CD14-positive monocyte (primary cell): ENCODE measurements around the gene DYRK1B. TPM values are rescaled to one million over a fixed set of nuclear protein-coding genes. Genes with fewer than 3 reads are reported as not detected.

ENCODE experiments used
- DNase-seq, 3 donors: peaks; one replicate each; pipeline ENCODE4 v3.0.0-alpha.2; 2011 to 2022
- H2AFZ ChIP-seq: 2 replicates; pipeline ENCODE4 v1.6.0; 2012; ENCODE audit warnings: mild to moderate bottlenecking, low read depth, low read length, inconsistent platforms; ENCODE audit not compliant: insufficient read depth, poor library complexity, severe bottlenecking
- H3K27ac ChIP-seq, 2 donors: 1 replicate in 1 of 2; 2 replicates in 1 of 2; pipeline ENCODE4 v1.5.1; 2012 to 2013; ENCODE audit warnings: low read length in 2 of 2, control low read depth in 1 of 2, inconsistent platforms in 1 of 2, low read depth in 1 of 2, mild to moderate bottlenecking in 1 of 2
- H3K27me3 ChIP-seq, 2 donors: one replicate each; pipeline versions ENCODE4 v1.6.0 to v1.6.1; 2011 to 2013; ENCODE audit warnings: low read length in 2 of 2; ENCODE audit not compliant: control insufficient read depth in 2 of 2, insufficient read depth in 2 of 2
- H3K36me3 ChIP-seq, 2 donors: replicated peaks in 1 of 2; 1 replicate in 1 of 2; 2 replicates in 1 of 2; pipeline versions ENCODE4 v1.5.1 to v1.6.1; 2012 to 2013; ENCODE audit warnings: low read length in 2 of 2, control low read depth in 1 of 2, inconsistent platforms in 1 of 2, mild to moderate bottlenecking in 1 of 2; ENCODE audit not compliant: insufficient read depth in 2 of 2, control insufficient read depth in 1 of 2
- H3K4me1 ChIP-seq, 2 donors: 1 replicate in 1 of 2; 2 replicates in 1 of 2; pipeline versions ENCODE4 v1.5.1 to v1.6.1; 2012 to 2013; ENCODE audit warnings: low read length in 2 of 2, control low read depth in 1 of 2, inconsistent platforms in 1 of 2, mild to moderate bottlenecking in 1 of 2, moderate library complexity in 1 of 2; ENCODE audit not compliant: insufficient read depth in 2 of 2, control insufficient read depth in 1 of 2
- H3K4me2 ChIP-seq: replicated peaks from 2 replicates; pipeline ENCODE3; 2012; ENCODE audit warnings: low read length, moderate library complexity, mild to moderate bottlenecking; ENCODE audit not compliant: poor library complexity, severe bottlenecking; ENCODE audit errors: extremely low read depth
- H3K4me3 ChIP-seq, 3 experiments: fragments of 200-600 bp in 1 of 3; sonication (generic) in 1 of 3; replicated peaks in 1 of 3; 1 replicate in 2 of 3; 2 replicates in 1 of 3; pipeline ENCODE4 v1.5.1; 2011 to 2013; ENCODE audit warnings: low read length in 3 of 3, mild to moderate bottlenecking in 3 of 3, control low read depth in 2 of 3, low read depth in 2 of 3, inconsistent platforms in 1 of 3, moderate library complexity in 1 of 3
- H3K79me2 ChIP-seq: 2 replicates; pipeline ENCODE4 v1.6.0; 2012; ENCODE audit warnings: mild to moderate bottlenecking, control low read depth, inconsistent platforms, low read length, moderate library complexity; ENCODE audit not compliant: insufficient read depth
- H3K9ac ChIP-seq: 2 replicates; pipeline ENCODE4 v1.6.0; 2017; ENCODE audit warnings: low read length, mild to moderate bottlenecking; ENCODE audit not compliant: insufficient read depth, poor library complexity, severe bottlenecking
- H3K9me3 ChIP-seq, 2 donors: replicated peaks in 1 of 2; 1 replicate in 1 of 2; 2 replicates in 1 of 2; pipeline versions ENCODE4 v1.5.1 to v1.6.1; 2012 to 2013; ENCODE audit warnings: low read length in 2 of 2, control low read depth in 1 of 2; ENCODE audit not compliant: control insufficient read depth in 1 of 2, insufficient read depth in 1 of 2
- H4K20me1 ChIP-seq: 2 replicates; pipeline ENCODE4 v1.6.0; 2012; ENCODE audit warnings: mild to moderate bottlenecking, low read length, control low read depth, moderate library complexity; ENCODE audit not compliant: insufficient read depth
- H3K27ac Mint-ChIP-seq, 7 donors: one replicate each; pipeline ENCODE4 v1.8.0; 2020; ENCODE audit warnings: mild to moderate bottlenecking in 7 of 7, mixed read lengths in 7 of 7, moderate library complexity in 6 of 7, inconsistent platforms in 2 of 7
- H3K27me3 Mint-ChIP-seq, 3 donors: one replicate each; pipeline ENCODE4 v1.8.0; 2021 to 2022; ENCODE audit warnings: low read depth in 3 of 3, mild to moderate bottlenecking in 3 of 3, mixed read lengths in 3 of 3, moderate library complexity in 3 of 3, inconsistent platforms in 1 of 3
- H3K36me3 Mint-ChIP-seq, 2 donors: one replicate each; pipeline ENCODE4 v1.8.0; 2020; ENCODE audit warnings: mixed read lengths in 2 of 2, inconsistent platforms in 1 of 2, mild to moderate bottlenecking in 1 of 2
- H3K4me1 Mint-ChIP-seq: one replicate; pipeline ENCODE4 v1.8.0; 2020; ENCODE audit warnings: mild to moderate bottlenecking, mixed read lengths
- H3K4me3 Mint-ChIP-seq, 2 donors: one replicate each; pipeline ENCODE4 v1.8.0; 2020; ENCODE audit warnings: mild to moderate bottlenecking in 2 of 2, mixed read lengths in 2 of 2, moderate library complexity in 1 of 2
- H3K9me3 Mint-ChIP-seq, 7 donors: one replicate each; pipeline ENCODE4 v1.8.0; 2020 to 2022; ENCODE audit warnings: mixed read lengths in 7 of 7, mild to moderate bottlenecking in 6 of 7, moderate library complexity in 6 of 7, inconsistent platforms in 2 of 7
- CTCF ChIP-seq: fragments of 200-600 bp; IDR thresholded peaks from one replicate; pipeline ENCODE4 v1.8.0; 2022; ENCODE audit warnings: antibody characterized with exemption, mild to moderate bottlenecking
- WGBS: methylation state at CpG from one replicate; pipeline ENCODE4 v1.1.5; 2013; ENCODE audit warnings: missing lambda C conversion rate; ENCODE audit not compliant: insufficient coverage; 5-methylcytosine and 5-hydroxymethylcytosine counted together
- intact Hi-C, 2 donors: fragments of 100-400 bp; cut with micrococcal nuclease; formaldehyde crosslinking; loops; one replicate each; pipeline versions ENCODE4 v1.15.0 to v1.15.1; 2023
- polyA plus RNA-seq, 3 donors: library from polyadenylated mRNA; depleted of rRNA in 1 of 3; unstranded in 2 of 3; stranded (reverse) in 1 of 3; fragments of 300-500 nt in 2 of 3; fragments of >200 nt in 1 of 3; fragmentation: Illumina TruSeq in 2 of 3; gene quantifications; 1 replicate in 2 of 3; 2 replicates in 1 of 3; pipeline ENCODE4 v1.2.3, GENCODE V29; 2012 to 2021

DYRK1B gene
- polyA plus RNA-seq, 3 donors, result 4.2 to 13.6 (median 6.5) TPM

DNA sequence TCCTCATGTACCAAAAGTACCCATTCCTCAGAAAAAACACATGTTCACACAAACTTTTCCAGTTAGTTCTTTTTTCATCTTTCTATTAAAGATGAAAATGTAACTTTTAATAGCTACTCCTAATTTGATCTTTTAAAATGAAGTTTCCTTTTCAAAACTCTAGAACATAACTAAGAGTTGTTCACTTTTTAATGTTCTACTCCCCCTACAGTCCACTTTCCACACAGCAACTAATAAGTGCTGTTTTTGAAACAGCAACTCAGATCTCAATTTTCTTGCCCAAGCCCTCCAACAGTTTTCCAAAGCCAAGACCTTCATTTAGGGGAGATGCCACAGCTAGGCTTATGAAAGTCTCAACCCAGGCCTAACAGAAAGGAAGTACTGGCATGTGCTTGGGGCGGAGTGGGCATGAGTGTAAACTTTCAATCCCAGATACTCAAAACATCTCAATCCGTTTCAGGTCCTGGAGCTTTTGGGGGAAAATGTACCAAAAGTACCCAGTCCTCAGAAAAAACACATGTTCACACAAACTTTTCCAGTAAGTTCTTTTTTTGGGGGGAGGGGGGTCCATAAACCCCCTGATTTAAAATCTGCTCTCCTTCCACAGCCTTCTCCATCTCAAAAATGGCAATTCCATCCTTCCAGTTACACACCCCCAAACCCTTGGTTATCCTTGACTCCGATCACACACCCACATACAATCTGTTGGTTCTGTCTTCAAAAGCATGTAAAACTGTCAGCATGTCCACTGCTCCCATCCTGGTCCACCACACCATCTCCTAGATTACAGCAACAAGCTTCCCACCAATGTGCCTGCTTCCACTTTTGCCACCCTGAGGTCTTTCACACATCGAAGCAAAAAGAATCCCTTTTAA lies 10.2 kb upstream of the DYRK1B start:
- H3K79me2 ChIP-seq, result peaks cover 60% of the 10 kb centered on the region
- Mint-ChIP-seq H3K27ac (peak overlapping the region in 2 of 7 donors; percentile 2 to 15), H3K4me3 (no peak overlapping the region), H3K4me1 (peaks cover 46% of the 10 kb centered on the region), H3K27me3 (no peaks in the 10 kb centered on the region), H3K9me3 (peaks cover 0 to 1% (median 0%) of the 10 kb centered on the region in 7 donors), H3K36me3 (peaks cover 11 to 12% of the 10 kb centered on the region in 2 donors)
- DNase-seq, result peak; percentile 29 to 55 (median 46)
- peak overlapping the region; percentile 89 for H3K4me2 ChIP-seq
- TF ChIP-seq CTCF, result peak; percentile 74
- peaks cover 12 to 16% of the 10 kb centered on the region in 2 donors for H3K36me3 ChIP-seq
- H3K4me1 ChIP-seq, result peaks cover 28 to 39% of the 10 kb centered on the region in 2 donors
- no peak overlapping the region for H2AFZ ChIP-seq
- no peaks in the 10 kb centered on the region for H3K27me3 ChIP-seq
- peaks cover 13% of the 10 kb centered on the region for H4K20me1 ChIP-seq
- H3K27ac ChIP-seq, result no peak overlapping the region
- 57% methylated on average over 2 of the region's 4 CpGs for WGBS
- intact Hi-C loops, result loop anchor here (1.0 to 5.0 kb wide), 2 partner anchors 51 to 52 kb away; no protein-coding TSS in a partner anchor
- H3K9ac ChIP-seq, result no peak overlapping the region
- no peak overlapping the region for H3K4me3 ChIP-seq
- no peaks in the 10 kb centered on the region for H3K9me3 ChIP-seq

GRCh38 chr19:39842693-39843435 lies 8.9 kb upstream of the DYRK1B start:
- intact Hi-C loops, result loop anchor here in 1 of 2 donors (5.0 kb wide), 1 partner anchor 51 kb away; no protein-coding TSS in a partner anchor
- Mint-ChIP-seq H3K27me3 (no peaks in the 10 kb centered on the region), H3K9me3 (peaks cover 0 to 1% (median 0%) of the 10 kb centered on the region in 7 donors), H3K27ac (peak overlapping the region in 4 of 7 donors; percentile 15 to 74 (median 27)), H3K4me3 (no peak overlapping the region), H3K36me3 (peaks cover 21 to 25% of the 10 kb centered on the region in 2 donors), H3K4me1 (peaks cover 46% of the 10 kb centered on the region)
- Histone ChIP-seq H3K27me3 (no peaks in the 10 kb centered on the region), H4K20me1 (peaks cover 13% of the 10 kb centered on the region), H3K9ac (no peak overlapping the region), H3K4me2 (no peak overlapping the region), H3K27ac (peak overlapping the region in 1 of 2 donors; percentile 44), H3K36me3 (peaks cover 25 to 28% of the 10 kb centered on the region in 2 donors), H3K9me3 (no peaks in the 10 kb centered on the region), H2AFZ (no peak overlapping the region), H3K4me1 (peaks cover 28 to 39% of the 10 kb centered on the region in 2 donors), H3K4me3 (no peak overlapping the region), H3K79me2 (peaks cover 60% of the 10 kb centered on the region)
- DNase-seq, result no peak
- no peak for TF ChIP-seq CTCF
- 81% methylated on average over 5 of the region's 7 CpGs for WGBS
